ENCODE data around the gene VHLL.
A peak's percentile ranks its signal among the peaks of the same experiment; 100 is the strongest.

Gene VHLL

GRCh38 chr1:156282479-156283222, 16.5 kb downstream of the VHLL start, which contains the start of gene SMG5:
Gene SMG5, minus strand, starts transcription at chr1:156282825. Its CDS starts 145 bp downstream, at chr1:156282680.
- peak; percentile 97 for DNase-seq
- in situ Hi-C loops (cut with HindIII; ENCODE audit: low pct_ligation_motif_present, low sequenced_read_pairs), result no loop called here

GRCh38 chr1:156281693-156282478, 17.2 kb downstream of the VHLL start:
- no peak for TF ChIP-seq CTCF (IDR thresholded peaks at IDR 0.05; ENCODE audit: low read depth, low read length, missing control alignments)
- Histone ChIP-seq H3K36me3 (replicated peaks) (peaks cover 8% of the 10 kb centered on the region), H3K4me3 (ENCODE audit: low read depth, low read length) (peak overlapping the region; percentile 88), H3K27me3 (replicated peaks) (no peaks in the 10 kb centered on the region), H3K27ac (peak overlapping the region; percentile 97)
- in situ Hi-C loops (cut with HindIII; ENCODE audit: low pct_ligation_motif_present, low sequenced_read_pairs), result no loop called here
- DNase-seq, result peak; percentile 17

More at GRCh38 chr1:156282479-156283222, 16.5 kb downstream of the VHLL start, which contains the start of gene SMG5:
- H3K36me3 ChIP-seq (replicated peaks), result peaks cover 4% of the 10 kb centered on the region
- H3K27ac ChIP-seq, result peak within 1 kb of the TSS; percentile 97
- no peaks in the 10 kb centered on the region for H3K27me3 ChIP-seq (replicated peaks)
- peak within 1 kb of the TSS; percentile 88 for H3K4me3 ChIP-seq (ENCODE audit: low read depth, low read length)
- TF ChIP-seq CTCF (IDR thresholded peaks at IDR 0.05; ENCODE audit: low read depth, low read length, missing control alignments), result no peak

- peak overlapping the region; percentile 88 for H3K4me3 ChIP-seq (ENCODE audit: low read depth, low read length)
- peaks cover 14% of the 10 kb centered on the region for H3K36me3 ChIP-seq (replicated peaks)
- TF ChIP-seq CTCF (IDR thresholded peaks at IDR 0.05; ENCODE audit: low read depth, low read length, missing control alignments), result peak; percentile 35
- peak; percentile 56 for DNase-seq
- in situ Hi-C loops (cut with HindIII; ENCODE audit: low pct_ligation_motif_present, low sequenced_read_pairs), result no loop called here
- no peaks in the 10 kb centered on the region for H3K27me3 ChIP-seq (replicated peaks)
- peak overlapping the region; percentile 6 for H3K27ac ChIP-seq
These were observed 17.8 kb downstream of the VHLL start for GRCh38 chr1:156281281-156281680.

- no peaks in the 10 kb centered on the region for H3K27me3 ChIP-seq (replicated peaks)
- TF ChIP-seq CTCF (IDR thresholded peaks at IDR 0.05; ENCODE audit: low read depth, low read length, missing control alignments), result no peak
- no peak overlapping the region for H3K27ac ChIP-seq
- no peak overlapping the region for H3K4me3 ChIP-seq (ENCODE audit: low read depth, low read length)
- peaks cover 24% of the 10 kb centered on the region for H3K36me3 ChIP-seq (replicated peaks)
- DNase-seq, result no peak
- in situ Hi-C loops (cut with HindIII; ENCODE audit: low pct_ligation_motif_present, low sequenced_read_pairs), result no loop called here
These were observed 19.3 kb downstream of the VHLL start for GRCh38 chr1:156279837-156280236.

GRCh38 chr1:156276966-156277381, 22.1 kb downstream of the VHLL start:
- no peak overlapping the region for H3K27ac ChIP-seq
- H3K36me3 ChIP-seq (replicated peaks), result peaks cover 46% of the 10 kb centered on the region
- no peaks in the 10 kb centered on the region for H3K27me3 ChIP-seq (replicated peaks)
- no peak overlapping the region for H3K4me3 ChIP-seq (ENCODE audit: low read depth, low read length)
- no peak for TF ChIP-seq CTCF (IDR thresholded peaks at IDR 0.05; ENCODE audit: low read depth, low read length, missing control alignments)
- no peak for DNase-seq
- in situ Hi-C loops (cut with HindIII; ENCODE audit: low pct_ligation_motif_present, low sequenced_read_pairs), result no loop called here
